Right ventricle myocardium inferior (tissue), 1 donor: ENCODE data around the gene ABCD1. TPM values are rescaled to one million over a fixed set of nuclear protein-coding genes. Genes with fewer than 3 reads are reported as not detected.
A peak's percentile ranks its signal among the peaks of the same experiment; 100 is the strongest.
"Not testable (repeated sequence)": the region's sequence is repeated elsewhere in the genome, so short reads cannot be mapped to it uniquely, and the experiment has no call there.

Experiments used
- ATAC-seq: fragments of 200-7000 bp; cut with Tn5 transposase; one replicate; pipeline ENCODE4 v1.9.1; 2020; ENCODE audit warnings: mild to moderate bottlenecking, moderate library complexity
- DNase-seq: peaks from one replicate; pipeline ENCODE4 v3.0.0; 2021; ENCODE audit errors: missing footprints
- intact Hi-C: fragments of 100-400 bp; cut with DNase I; formaldehyde crosslinking; loops from one replicate; pipeline ENCODE4 v1.11.0; 2022
- total RNA-seq: library from RNA; stranded (reverse); fragmentation: NEBNext Ultra II Directional; extraction: Animal tissue kit (Norgen Biotek cat#: 25700); gene quantifications from one replicate; pipeline ENCODE4 v1.2.1, GENCODE V29; 2021
- donor health status: DM: no; HTN: yes; CAD: no; lungs with severe emphysema.

The ABCD1 gene
- total RNA-seq, 1 donor from 2014 or later, result 16.4 TPM

GRCh38 chrX:153692003-153692402 lies 32.7 kb upstream of the ABCD1 start:
- intact Hi-C loops, result no loop called here
- DNase-seq (no peak), ATAC-seq (no peak)

GRCh38 chrX:153692611-153693156 lies 32.0 kb upstream of the ABCD1 start:
- intact Hi-C loops, result no loop called here
- ATAC-seq, result no peak
- no peak for DNase-seq

- no peak for DNase-seq
- intact Hi-C loops, result no loop called here
- no peak for ATAC-seq
Measured at GRCh38 chrX:153693216-153694086, 31.2 kb upstream of the ABCD1 start.

- ATAC-seq, DNase-seq: not testable (repeated sequence)
Measured at GRCh38 chrX:153694256-153694655, 30.4 kb upstream of the ABCD1 start.

GRCh38 chrX:153694687-153695270 lies 29.9 kb upstream of the ABCD1 start:
- DNase-seq (no peak), ATAC-seq (no peak)
- intact Hi-C loops, result no loop called here

More at GRCh38 chrX:153694256-153694655, 30.4 kb upstream of the ABCD1 start:
- intact Hi-C loops, result not testable (repeated sequence)

GRCh38 chrX:153696100-153696499 lies 28.6 kb upstream of the ABCD1 start:
- ATAC-seq (no peak), DNase-seq (no peak)
- intact Hi-C loops, result no loop called here

- ATAC-seq, DNase-seq, intact Hi-C loops: not testable (repeated sequence)
Measured at GRCh38 chrX:153696538-153696937, 28.1 kb upstream of the ABCD1 start.

- DNase-seq, intact Hi-C loops, ATAC-seq: not testable (repeated sequence)
Measured at GRCh38 chrX:153696986-153697722, 27.5 kb upstream of the ABCD1 start.

- DNase-seq (no peak), ATAC-seq (no peak)
- intact Hi-C loops, result no loop called here
Measured at GRCh38 chrX:153697924-153698865, 26.5 kb upstream of the ABCD1 start.

GRCh38 chrX:153699210-153699783 lies 25.4 kb upstream of the ABCD1 start:
- ATAC-seq, intact Hi-C loops, DNase-seq: not testable (repeated sequence)

GRCh38 chrX:153699784-153700371 lies 24.8 kb upstream of the ABCD1 start:
- DNase-seq, intact Hi-C loops: not testable (repeated sequence)
- ATAC-seq, result peak; percentile 75

GRCh38 chrX:153700376-153700945 lies 24.2 kb upstream of the ABCD1 start:
- DNase-seq (no peak), ATAC-seq (peak; percentile 19)
- intact Hi-C loops, result no loop called here

- DNase-seq, result no peak
- intact Hi-C loops, result no loop called here
- ATAC-seq, result no peak
Measured at GRCh38 chrX:153700967-153701366, 23.7 kb upstream of the ABCD1 start.

- DNase-seq, result no peak
- no peak for ATAC-seq
- intact Hi-C loops, result no loop called here
Measured at GRCh38 chrX:153701706-153702105, 22.9 kb upstream of the ABCD1 start.

- intact Hi-C loops, result no loop called here
- no peak for ATAC-seq
- DNase-seq, result no peak
Measured at GRCh38 chrX:153702336-153703035, 22.2 kb upstream of the ABCD1 start.

- intact Hi-C loops, result no loop called here
- ATAC-seq (no peak), DNase-seq (no peak)
Measured at GRCh38 chrX:153703036-153703370, 21.7 kb upstream of the ABCD1 start.
